NAMALWA (cell line): ENCODE data around the gene TBC1D7.

Experiments used
- DNase-seq: peaks from one replicate; pipeline ENCODE4 v3.0.0-alpha.2; 2015; ENCODE audit warnings: low spot score

The TBC1D7 gene

GRCh38 chr6:13328076-13328874 lies at the start of gene TBC1D7:
TBC1D7 (minus strand) TSS chr6:13328537; CDS start chr6:13326898, 1,639 bp downstream.
- DNase-seq, result peak; percentile 93

- DNase-seq, result no peak
These were observed 48.9 kb upstream of the TBC1D7 start for GRCh38 chr6:13377054-13377758.

- DNase-seq, result no peak
These were observed 47.1 kb upstream of the TBC1D7 start for GRCh38 chr6:13375360-13375878.

GRCh38 chr6:13373919-13374318 lies 45.6 kb upstream of the TBC1D7 start:
- no peak for DNase-seq

- DNase-seq, result no peak
These were observed 45.1 kb upstream of the TBC1D7 start for GRCh38 chr6:13373488-13373886.

- DNase-seq, result no peak
These were observed 44.6 kb upstream of the TBC1D7 start for GRCh38 chr6:13372688-13373487.

- no peak for DNase-seq
These were observed 43.7 kb upstream of the TBC1D7 start for GRCh38 chr6:13372076-13372475.

- DNase-seq, result no peak
These were observed 43.2 kb upstream of the TBC1D7 start for GRCh38 chr6:13371421-13372072.

- no peak for DNase-seq
These were observed 42.3 kb upstream of the TBC1D7 start for GRCh38 chr6:13370623-13371022.

- no peak for DNase-seq
These were observed 41.3 kb upstream of the TBC1D7 start for GRCh38 chr6:13369591-13369990.

- DNase-seq, result no peak
These were observed 40.4 kb upstream of the TBC1D7 start for GRCh38 chr6:13368731-13369115.

GRCh38 chr6:13368079-13368730 lies 39.9 kb upstream of the TBC1D7 start:
- DNase-seq, result no peak

- DNase-seq, result no peak
These were observed 39.1 kb upstream of the TBC1D7 start for GRCh38 chr6:13367396-13367795.

GRCh38 chr6:13365320-13365719 lies 37.0 kb upstream of the TBC1D7 start:
- DNase-seq, result no peak

GRCh38 chr6:13364842-13365241 lies 36.5 kb upstream of the TBC1D7 start:
- DNase-seq, result no peak

- no peak for DNase-seq
These were observed 34.1 kb upstream of the TBC1D7 start for GRCh38 chr6:13362412-13362811.

GRCh38 chr6:13360671-13361540 lies 32.6 kb upstream of the TBC1D7 start:
- no peak for DNase-seq

- no peak for DNase-seq
These were observed 30.9 kb upstream of the TBC1D7 start for GRCh38 chr6:13359287-13359686.

GRCh38 chr6:13358511-13358910 lies 30.2 kb upstream of the TBC1D7 start:
- DNase-seq, result no peak

- no peak for DNase-seq
These were observed 29.3 kb upstream of the TBC1D7 start for GRCh38 chr6:13357551-13358075.
